CD4-positive, alpha-beta T cell (primary cell): ENCODE data around the gene HMGN2. TPM values are rescaled to one million over a fixed set of nuclear protein-coding genes. Genes with fewer than 3 reads are reported as not detected.

ENCODE experiments used
- ATAC-seq: fragments of 200-7000 bp; cut with Tn5 transposase; one replicate; pipeline ENCODE4 v1.10.0; 2022; ENCODE audit warnings: mild to moderate bottlenecking; ENCODE audit not compliant: poor library complexity
- CTCF ChIA-PET: fragments of 350-600 bp; sonication (Branson Sonifier 250); formaldehyde crosslinking; loops from one replicate; lab custom pipeline; 2021; ENCODE audit warnings: antibody characterized with exemption, inconsistent platforms; lab: Charles Lee
- POLR2A ChIA-PET: fragments of 350-600 bp; sonication (Branson Sonifier 250); formaldehyde crosslinking; loops from one replicate; lab custom pipeline; 2021; ENCODE audit warnings: antibody characterized with exemption, inconsistent platforms; lab: Charles Lee
- DNase-seq, 14 experiments: peaks; one replicate each; pipeline ENCODE4 v3.0.0-alpha.2; 2013 to 2020; ENCODE audit warnings: mixed read lengths in 2 of 14
- H3K27ac ChIP-seq, 2 donors: one replicate each; pipeline versions ENCODE4 v1.5.1 to v1.7.0; 2013; ENCODE audit warnings: low read length in 2 of 2, low read depth in 1 of 2, mild to moderate bottlenecking in 1 of 2
- H3K27me3 ChIP-seq, 2 experiments: 1 replicate in 1 of 2; 2 replicates in 1 of 2; pipeline versions ENCODE4 v1.6.1 to v1.7.0; 2013; ENCODE audit warnings: low read length in 2 of 2, control low read depth in 1 of 2, mild to moderate bottlenecking in 1 of 2, moderate library complexity in 1 of 2; ENCODE audit not compliant: insufficient read depth in 2 of 2, control insufficient read depth in 1 of 2
- H3K36me3 ChIP-seq: one replicate; pipeline ENCODE4 v1.6.1; 2013; ENCODE audit warnings: low read length, control low read depth; ENCODE audit not compliant: insufficient read depth
- H3K4me1 ChIP-seq: one replicate; pipeline ENCODE4 v1.6.1; 2013; ENCODE audit warnings: low read length, control low read depth; ENCODE audit not compliant: insufficient read depth
- H3K4me3 ChIP-seq: one replicate; pipeline ENCODE4 v1.5.1; 2013; ENCODE audit warnings: mild to moderate bottlenecking, low read length, moderate library complexity
- H3K9me3 ChIP-seq, 2 experiments: 1 replicate in 1 of 2; 2 replicates in 1 of 2; pipeline versions ENCODE4 v1.6.1 to v1.7.0; 2013; ENCODE audit warnings: low read length in 2 of 2, mild to moderate bottlenecking in 2 of 2, control low read depth in 1 of 2, moderate library complexity in 1 of 2; ENCODE audit not compliant: control insufficient read depth in 1 of 2, insufficient read depth in 1 of 2
- H3K27ac Mint-ChIP-seq: one replicate; pipeline ENCODE4 v1.8.0; 2020; ENCODE audit warnings: mixed read lengths
- H3K27me3 Mint-ChIP-seq: one replicate; pipeline ENCODE4 v1.8.0; 2021; ENCODE audit warnings: mixed read lengths
- H3K36me3 Mint-ChIP-seq: one replicate; pipeline ENCODE4 v1.8.0; 2021; ENCODE audit warnings: low read depth, mixed read lengths
- H3K4me1 Mint-ChIP-seq: one replicate; pipeline ENCODE4 v1.8.0; 2021; ENCODE audit warnings: low read depth, mixed read lengths
- H3K4me3 Mint-ChIP-seq: one replicate; pipeline ENCODE4 v1.8.0; 2020; ENCODE audit warnings: mild to moderate bottlenecking, mixed read lengths
- H3K9me3 Mint-ChIP-seq: one replicate; pipeline ENCODE4 v1.8.0; 2020; ENCODE audit warnings: mixed read lengths
- intact Hi-C, 2 experiments: fragments of 100-400 bp; cut with DNase I in 1 of 2; cut with micrococcal nuclease in 1 of 2; formaldehyde crosslinking; loops; one replicate each; pipeline versions ENCODE4 v1.15.1 to v1.9.0; 2023 to 2025; cut with DNase I, micrococcal nuclease
- total RNA-seq, 174 experiments: library from RNA in 2 of 174; stranded (reverse) in 2 of 174; gene quantifications; one replicate each; pipeline ENCODE4 v1.2.3 and lab custom pipeline; 2021 to 2026
- TF ChIP-seq, protein P1 (sequence below): fragments of 200-600 bp; IDR thresholded peaks from one replicate; pipeline ENCODE4 v1.8.0; 2022; ENCODE audit warnings: antibody characterized with exemption, mild to moderate bottlenecking

The HMGN2 gene
- total RNA-seq, 2 experiments from 2014 or later, result 323 to 330 TPM

DNA sequence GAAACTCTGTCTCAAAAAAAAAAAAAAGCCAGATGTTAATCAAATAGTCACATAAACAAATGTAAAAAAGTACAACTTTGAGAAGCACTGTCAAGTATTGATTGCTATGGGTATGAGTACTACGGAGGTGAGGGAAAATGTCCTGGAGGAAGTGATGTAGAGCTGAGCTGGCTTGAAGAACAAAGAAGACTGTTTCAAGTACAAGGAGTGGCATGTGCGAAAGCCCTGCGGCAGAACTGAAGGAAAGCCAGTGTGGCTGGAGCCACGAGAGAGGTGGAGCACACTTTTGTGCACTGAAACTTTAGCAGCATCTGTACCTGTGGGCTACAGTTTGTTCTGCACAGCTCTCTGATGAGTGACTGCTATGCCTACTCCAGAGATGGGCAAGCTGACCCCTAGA is 51.9 kb downstream of the HMGN2 start:
- no peak overlapping the region for H3K4me3 Mint-ChIP-seq
- TF ChIP-seq, protein P1, sequence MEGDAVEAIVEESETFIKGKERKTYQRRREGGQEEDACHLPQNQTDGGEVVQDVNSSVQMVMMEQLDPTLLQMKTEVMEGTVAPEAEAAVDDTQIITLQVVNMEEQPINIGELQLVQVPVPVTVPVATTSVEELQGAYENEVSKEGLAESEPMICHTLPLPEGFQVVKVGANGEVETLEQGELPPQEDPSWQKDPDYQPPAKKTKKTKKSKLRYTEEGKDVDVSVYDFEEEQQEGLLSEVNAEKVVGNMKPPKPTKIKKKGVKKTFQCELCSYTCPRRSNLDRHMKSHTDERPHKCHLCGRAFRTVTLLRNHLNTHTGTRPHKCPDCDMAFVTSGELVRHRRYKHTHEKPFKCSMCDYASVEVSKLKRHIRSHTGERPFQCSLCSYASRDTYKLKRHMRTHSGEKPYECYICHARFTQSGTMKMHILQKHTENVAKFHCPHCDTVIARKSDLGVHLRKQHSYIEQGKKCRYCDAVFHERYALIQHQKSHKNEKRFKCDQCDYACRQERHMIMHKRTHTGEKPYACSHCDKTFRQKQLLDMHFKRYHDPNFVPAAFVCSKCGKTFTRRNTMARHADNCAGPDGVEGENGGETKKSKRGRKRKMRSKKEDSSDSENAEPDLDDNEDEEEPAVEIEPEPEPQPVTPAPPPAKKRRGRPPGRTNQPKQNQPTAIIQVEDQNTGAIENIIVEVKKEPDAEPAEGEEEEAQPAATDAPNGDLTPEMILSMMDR, result no peak
- Histone ChIP-seq H3K27me3 (no peaks in the 10 kb centered on the region), H3K9me3 (no peaks in the 10 kb centered on the region), H3K27ac (no peak overlapping the region), H3K4me3 (no peak overlapping the region), H3K36me3 (no peaks in the 10 kb centered on the region), H3K4me1 (peaks cover 3% of the 10 kb centered on the region)
- no peak for DNase-seq
- H3K27ac Mint-ChIP-seq, result no peak overlapping the region
- CTCF ChIA-PET, result interaction anchor here (0.7 to 1.2 kb wide), 3 partner anchors 15 to 315 kb away, joined by 3 to 5 read pairs (median 5); no protein-coding TSS in a partner anchor
- no peak for ATAC-seq
- POLR2A ChIA-PET, result no interaction called here
- intact Hi-C loops, result no loop called here
- no peaks in the 10 kb centered on the region for H3K36me3 Mint-ChIP-seq
- H3K27me3 Mint-ChIP-seq, result peaks cover 4% of the 10 kb centered on the region
- H3K9me3 Mint-ChIP-seq, result no peaks in the 10 kb centered on the region
- peaks cover 3% of the 10 kb centered on the region for H3K4me1 Mint-ChIP-seq

Other genes starting within 250 kb of the HMGN2 start
- 1 to 10 TPM; 7.6 to 8.4 TPM for gene CEP85, start 238.2 kb upstream of the HMGN2 start, total RNA-seq
- 100 to 1,000 TPM; 178 to 193 TPM for gene SH3BGRL3, start 192.4 kb upstream of the HMGN2 start, total RNA-seq
- gene UBXN11, start 165.8 kb upstream of the HMGN2 start, total RNA-seq, result 10 to 100 TPM; 39.3 to 42.3 TPM
- gene CD52, start 154.5 kb upstream of the HMGN2 start, total RNA-seq, result 100 to 1,000 TPM; 582 to 608 TPM
- 1 to 10 TPM; 1.3 to 1.4 TPM for gene CRYBG2, start 118.3 kb upstream of the HMGN2 start, total RNA-seq
- under 1 TPM in 1 of 2 experiments, not detected in 1; 0.41 TPM for gene ZNF683, start 99.7 kb upstream of the HMGN2 start, total RNA-seq
- gene LIN28A, start 61.6 kb upstream of the HMGN2 start, total RNA-seq, result not detected
- gene DHDDS, start 40.1 kb upstream of the HMGN2 start, total RNA-seq, result 10 to 100 TPM; 26.3 to 26.8 TPM
- gene RPS6KA1, start 57.3 kb downstream of the HMGN2 start, total RNA-seq, result 10 to 100 TPM; 29.1 to 29.6 TPM
- 100 to 1,000 TPM; 102 to 103 TPM for gene ARID1A, start 223.6 kb downstream of the HMGN2 start, total RNA-seq